Nephron progenitor cell (in vitro differentiated cells): ENCODE measurements around the gene OXER1.
"Not testable (repeated sequence)": the region's sequence is repeated elsewhere in the genome, so short reads cannot be mapped to it uniquely, and the experiment has no call there.

Experiments
- DNase-seq: peaks from one replicate; pipeline ENCODE4 v3.0.0; 2021
- H3K27ac Mint-ChIP-seq: 2 replicates; pipeline ENCODE4 v1.8.0; 2021; ENCODE audit warnings: mild to moderate bottlenecking, moderate library complexity, mixed read lengths
- H3K27me3 Mint-ChIP-seq: 2 replicates; pipeline ENCODE4 v1.8.0; 2021; ENCODE audit warnings: mild to moderate bottlenecking, low read depth, mixed read lengths; ENCODE audit not compliant: poor library complexity
- H3K36me3 Mint-ChIP-seq: 2 replicates; pipeline ENCODE4 v1.8.0; 2021; ENCODE audit warnings: low read depth, mixed read lengths
- H3K4me1 Mint-ChIP-seq: 2 replicates; pipeline ENCODE4 v1.8.0; 2021; ENCODE audit warnings: mixed read lengths
- H3K4me3 Mint-ChIP-seq: 2 replicates; pipeline ENCODE4 v1.8.0; 2021; ENCODE audit warnings: mild to moderate bottlenecking, moderate library complexity, mixed read lengths
- H3K9me3 Mint-ChIP-seq: 2 replicates; pipeline ENCODE4 v1.8.0; 2021; ENCODE audit warnings: mild to moderate bottlenecking, moderate library complexity, mixed read lengths
- TF ChIP-seq, protein P1 (sequence below): fragments of 200-600 bp; sonication (generic); IDR thresholded peaks from 2 replicates; pipeline ENCODE4 v1.5.0; 2021; ENCODE audit warnings: antibody characterized with exemption

Gene OXER1

DNA sequence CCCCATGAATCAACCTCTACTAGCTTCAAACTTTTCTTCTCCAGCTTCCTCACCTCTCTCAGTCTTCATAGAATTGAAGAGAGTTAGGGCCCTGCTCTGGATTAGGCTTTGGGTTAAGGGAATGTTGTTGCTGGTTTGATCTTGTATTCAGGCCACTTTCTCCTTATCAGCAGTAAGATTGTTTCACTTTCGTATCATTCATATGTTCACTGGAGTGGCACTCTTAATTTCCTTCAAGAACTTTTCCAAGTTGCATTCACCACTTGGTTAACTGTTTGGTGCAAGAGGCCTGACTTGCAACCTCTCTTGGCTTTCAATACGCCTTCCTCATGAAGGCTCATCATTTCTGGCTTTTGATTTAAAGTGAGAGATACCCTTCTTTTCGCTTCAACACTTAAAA is 22.8 kb downstream of the OXER1 start:
- peaks cover 22% of the 10 kb centered on the region for H3K9me3 Mint-ChIP-seq
- no peak overlapping the region for H3K27ac Mint-ChIP-seq
- no peak overlapping the region for H3K4me3 Mint-ChIP-seq
- peaks cover 8% of the 10 kb centered on the region for H3K27me3 Mint-ChIP-seq
- H3K36me3 Mint-ChIP-seq: peaks cover 55% of the 10 kb centered on the region
- no peak for DNase-seq
- TF ChIP-seq, protein P1, sequence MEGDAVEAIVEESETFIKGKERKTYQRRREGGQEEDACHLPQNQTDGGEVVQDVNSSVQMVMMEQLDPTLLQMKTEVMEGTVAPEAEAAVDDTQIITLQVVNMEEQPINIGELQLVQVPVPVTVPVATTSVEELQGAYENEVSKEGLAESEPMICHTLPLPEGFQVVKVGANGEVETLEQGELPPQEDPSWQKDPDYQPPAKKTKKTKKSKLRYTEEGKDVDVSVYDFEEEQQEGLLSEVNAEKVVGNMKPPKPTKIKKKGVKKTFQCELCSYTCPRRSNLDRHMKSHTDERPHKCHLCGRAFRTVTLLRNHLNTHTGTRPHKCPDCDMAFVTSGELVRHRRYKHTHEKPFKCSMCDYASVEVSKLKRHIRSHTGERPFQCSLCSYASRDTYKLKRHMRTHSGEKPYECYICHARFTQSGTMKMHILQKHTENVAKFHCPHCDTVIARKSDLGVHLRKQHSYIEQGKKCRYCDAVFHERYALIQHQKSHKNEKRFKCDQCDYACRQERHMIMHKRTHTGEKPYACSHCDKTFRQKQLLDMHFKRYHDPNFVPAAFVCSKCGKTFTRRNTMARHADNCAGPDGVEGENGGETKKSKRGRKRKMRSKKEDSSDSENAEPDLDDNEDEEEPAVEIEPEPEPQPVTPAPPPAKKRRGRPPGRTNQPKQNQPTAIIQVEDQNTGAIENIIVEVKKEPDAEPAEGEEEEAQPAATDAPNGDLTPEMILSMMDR: no peak
- H3K4me1 Mint-ChIP-seq: peaks cover 20% of the 10 kb centered on the region

- Mint-ChIP-seq H3K9me3 (peaks cover 56% of the 10 kb centered on the region), H3K36me3 (peaks cover 97% of the 10 kb centered on the region), H3K27me3 (peaks cover 8% of the 10 kb centered on the region), H3K4me3 (no peak overlapping the region), H3K27ac (no peak overlapping the region), H3K4me1 (no peaks in the 10 kb centered on the region)
- no peak for DNase-seq
- TF ChIP-seq, protein P1: no peak
Observed at GRCh38 chr2:42736598-42737322, 27.2 kb downstream of the OXER1 start.

- Mint-ChIP-seq H3K4me1 (no peaks in the 10 kb centered on the region), H3K27me3 (peaks cover 3% of the 10 kb centered on the region), H3K27ac (no peak overlapping the region), H3K9me3 (peaks cover 67% of the 10 kb centered on the region), H3K36me3 (peaks cover 98% of the 10 kb centered on the region), H3K4me3 (no peak overlapping the region)
- TF ChIP-seq, protein P1: no peak
- no peak for DNase-seq
Observed at GRCh38 chr2:42733852-42734251, 30.1 kb downstream of the OXER1 start.

DNA sequence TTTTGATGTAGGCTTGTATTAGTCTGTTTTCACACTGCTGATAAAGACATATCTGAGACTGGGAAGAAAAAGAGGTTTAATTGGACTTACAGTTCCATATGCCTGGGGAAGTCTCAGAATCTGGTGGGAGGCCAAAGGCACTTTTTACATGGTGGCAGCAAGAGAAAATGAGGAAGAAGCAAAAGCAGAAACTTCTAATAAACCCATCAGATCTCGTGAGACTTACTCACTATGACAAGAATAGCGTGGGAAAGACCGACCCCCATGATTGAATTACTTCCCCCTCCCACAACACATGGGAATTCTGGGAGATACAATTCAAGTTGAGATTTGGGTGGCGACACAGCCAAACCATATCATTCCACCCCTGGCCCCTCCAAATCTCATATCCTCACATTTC is 32.6 kb downstream of the OXER1 start:
- not testable (repeated sequence) for H3K27ac Mint-ChIP-seq, H3K27me3 Mint-ChIP-seq, DNase-seq, H3K4me1 Mint-ChIP-seq, H3K4me3 Mint-ChIP-seq
- H3K36me3 Mint-ChIP-seq: peaks cover 88% of the 10 kb centered on the region
- H3K9me3 Mint-ChIP-seq: peaks cover 65% of the 10 kb centered on the region

DNA sequence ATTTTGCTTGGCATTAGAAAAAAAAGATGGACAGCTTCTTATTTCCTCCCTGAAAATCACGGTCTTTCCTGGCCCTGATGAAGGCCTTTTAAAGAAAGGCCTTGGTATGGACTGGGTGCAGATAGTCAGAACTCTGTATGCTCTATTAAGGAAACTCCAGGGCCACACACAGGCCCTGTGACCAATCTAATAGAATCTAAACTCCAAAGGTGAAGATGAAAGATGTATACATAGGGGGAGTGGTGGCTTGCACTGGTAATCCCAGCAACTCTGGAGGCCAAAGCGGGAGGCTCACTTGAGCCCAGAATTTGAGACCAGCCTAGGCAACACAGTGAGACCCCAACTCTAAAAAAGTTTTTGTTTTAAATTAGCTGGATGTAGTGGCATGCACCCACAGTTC is 37.3 kb downstream of the OXER1 start:
- H3K27me3 Mint-ChIP-seq: no peaks in the 10 kb centered on the region
- no peak overlapping the region for H3K4me3 Mint-ChIP-seq
- TF ChIP-seq, protein P1: no peak
- peak overlapping the region; percentile 46 for H3K27ac Mint-ChIP-seq
- peaks cover 15% of the 10 kb centered on the region for H3K4me1 Mint-ChIP-seq
- peaks cover 29% of the 10 kb centered on the region for H3K9me3 Mint-ChIP-seq
- DNase-seq: no peak
- peaks cover 43% of the 10 kb centered on the region for H3K36me3 Mint-ChIP-seq

DNA sequence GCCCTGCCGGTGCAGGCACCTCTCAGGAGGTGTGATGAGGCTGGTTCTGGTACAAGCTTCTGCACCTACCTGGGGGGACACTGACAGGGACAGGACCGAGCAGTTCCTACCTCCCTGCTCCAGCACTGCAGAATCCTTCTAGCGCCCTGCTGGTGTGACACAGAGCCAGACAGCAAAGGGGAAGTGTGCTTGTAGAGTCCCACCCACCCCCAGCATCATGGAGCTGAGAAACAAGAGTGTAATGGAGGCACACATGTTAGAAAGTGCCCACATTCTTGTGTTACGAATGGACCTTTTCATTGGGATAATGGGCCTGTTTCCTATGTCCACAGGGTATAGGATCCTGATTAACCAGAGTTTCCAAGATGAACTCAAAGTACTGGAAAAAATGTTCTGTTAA is 38.3 kb downstream of the OXER1 start:
- Mint-ChIP-seq H3K4me3 (no peak overlapping the region), H3K9me3 (peaks cover 23% of the 10 kb centered on the region)

More for the DNA sequence above, 38.3 kb downstream of the OXER1 start:
- Mint-ChIP-seq H3K4me1 (peaks cover 15% of the 10 kb centered on the region), H3K27me3 (no peaks in the 10 kb centered on the region), H3K27ac (no peak overlapping the region), H3K36me3 (peaks cover 33% of the 10 kb centered on the region)
- TF ChIP-seq, protein P1: no peak
- DNase-seq: no peak
